HG03175 (cell line): Measurements from ENCODE around the gene ANKHD1.

ENCODE experiments used
- ATAC-seq: cut with Tn5 transposase; IDR thresholded peaks from one replicate; pipeline ENCODE4 v1.9.1; 2021; ENCODE audit warnings: mild to moderate bottlenecking, moderate library complexity; ENCODE audit not compliant: unreplicated experiment

Gene ANKHD1

GRCh38 chr5:140540227-140540626 is 138.6 kb downstream of the ANKHD1 start:
- no peak for ATAC-seq

GRCh38 chr5:140542972-140543371 is 141.3 kb downstream of the ANKHD1 start:
- ATAC-seq = no peak

- no peak for ATAC-seq
Observed at GRCh38 chr5:140544986-140545385, 143.4 kb downstream of the ANKHD1 start.

DNA sequence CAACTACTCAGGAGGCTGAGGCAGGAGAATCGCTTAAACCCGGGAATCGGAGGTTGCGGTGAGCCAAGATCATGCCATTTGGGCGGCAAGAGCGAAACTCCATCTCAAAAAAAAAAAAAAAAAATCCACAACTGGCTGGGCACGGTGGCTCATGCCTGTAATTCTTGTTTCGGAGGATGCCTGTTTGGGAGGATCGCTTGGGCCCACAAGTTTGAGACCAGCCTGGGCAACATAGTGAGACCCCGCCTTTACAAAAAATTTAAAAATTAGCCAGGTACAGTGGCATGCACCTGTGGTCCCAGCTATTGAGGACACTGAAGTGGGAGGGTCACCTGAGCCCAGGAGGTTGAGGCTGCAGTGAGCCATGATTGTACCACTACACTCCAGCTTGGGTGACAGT is 144.0 kb downstream of the ANKHD1 start:
- no peak for ATAC-seq

- peak; percentile 2 for ATAC-seq
Observed at GRCh38 chr5:140546851-140547507, 145.3 kb downstream of the ANKHD1 start.

GRCh38 chr5:140547508-140548299 is 146.1 kb downstream of the ANKHD1 start, which contains the start of gene EIF4EBP3:
TSS of gene EIF4EBP3 (plus strand) at chr5:140547662. CDS start at chr5:140547738, 76 bp downstream.
- ATAC-seq = peak; percentile 99

DNA sequence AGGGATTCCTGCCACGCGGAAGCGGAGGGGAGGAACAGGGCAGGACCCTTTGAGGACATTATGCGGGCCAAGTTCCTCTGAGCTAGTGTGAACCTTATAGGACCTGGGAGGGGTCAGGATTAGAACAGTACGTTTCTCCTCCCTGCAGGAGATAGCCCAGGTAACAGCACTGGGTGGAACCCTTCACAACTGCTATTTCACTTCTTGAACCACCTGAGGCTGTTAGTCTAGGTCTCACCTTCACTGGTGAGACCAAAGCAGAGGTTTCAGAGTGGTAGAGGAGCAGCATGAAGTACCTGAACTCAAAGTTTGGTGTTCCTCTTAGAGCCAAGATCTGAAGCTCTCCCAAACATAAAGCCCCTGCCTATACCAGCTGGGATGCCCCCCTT is 146.7 kb downstream of the ANKHD1 start:
- ATAC-seq = no peak

GRCh38 chr5:140548791-140549190 is 147.2 kb downstream of the ANKHD1 start:
- ATAC-seq = no peak

GRCh38 chr5:140549237-140550144 is 147.9 kb downstream of the ANKHD1 start:
- no peak for ATAC-seq

DNA sequence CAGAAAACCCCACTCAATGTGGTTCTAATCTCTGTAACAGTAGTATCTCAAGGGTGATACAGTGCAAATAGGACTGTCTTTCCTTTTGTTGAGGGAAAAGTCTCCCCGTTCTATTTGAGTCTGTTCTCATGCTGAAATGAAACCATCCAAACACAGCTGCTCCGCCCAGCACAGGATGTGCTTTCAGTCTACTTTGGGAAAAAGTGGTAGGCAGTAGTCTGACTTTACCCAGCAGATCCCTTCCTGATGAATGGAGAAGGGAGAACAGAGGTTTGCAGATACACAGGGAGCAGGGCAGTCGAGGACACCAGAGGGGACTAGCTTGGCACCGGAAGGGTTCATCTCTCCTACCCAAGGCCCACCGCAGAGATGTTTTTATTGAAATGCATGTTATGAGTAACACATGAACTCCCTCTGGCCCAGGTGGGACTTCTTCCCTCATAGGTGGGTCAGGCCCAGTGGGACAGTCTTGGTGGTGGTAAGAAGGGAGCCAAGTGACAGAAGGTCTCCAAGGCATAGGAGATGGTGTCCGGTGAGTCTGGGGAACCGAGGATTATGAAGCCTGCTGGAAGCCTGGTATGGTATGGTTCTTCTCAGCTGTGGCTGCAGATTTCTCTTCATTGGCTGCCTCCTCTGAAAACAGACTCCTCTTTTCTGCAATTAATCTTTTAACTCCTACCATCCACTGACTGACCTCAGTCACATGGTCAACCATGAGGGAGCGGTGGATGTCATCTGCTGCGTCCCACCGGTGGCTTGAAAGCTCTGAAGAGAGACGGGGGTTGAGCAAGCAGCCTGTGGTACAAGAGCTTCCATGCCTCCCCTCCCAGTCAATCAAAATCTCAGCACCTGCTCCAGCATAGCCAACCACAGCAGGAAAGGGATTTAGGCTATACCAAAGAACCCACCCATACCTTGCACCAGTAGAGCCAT is 148.8 kb downstream of the ANKHD1 start:
- ATAC-seq = no peak

DNA sequence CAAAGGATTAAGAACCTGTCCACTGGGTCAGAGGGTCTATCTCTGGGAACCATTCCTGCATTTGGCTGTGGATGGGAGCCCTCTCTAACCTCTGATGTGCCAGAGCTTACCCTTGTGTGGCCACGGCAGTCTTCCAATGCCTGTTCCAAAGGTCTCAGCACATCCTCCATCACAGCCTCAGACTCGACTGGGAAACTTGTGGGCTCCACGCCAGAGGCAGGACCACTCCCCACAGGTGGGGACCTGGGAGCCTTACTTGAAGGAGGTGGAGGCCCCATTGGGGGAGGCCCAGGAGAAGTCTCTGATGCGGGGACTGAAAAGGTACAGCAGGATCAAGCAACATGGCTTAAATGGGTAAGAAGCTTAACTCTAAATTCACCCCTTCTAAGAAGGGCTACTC is 150.2 kb downstream of the ANKHD1 start:
- no peak for ATAC-seq

GRCh38 chr5:140553657-140554056 is 152.0 kb downstream of the ANKHD1 start:
- no peak for ATAC-seq

DNA sequence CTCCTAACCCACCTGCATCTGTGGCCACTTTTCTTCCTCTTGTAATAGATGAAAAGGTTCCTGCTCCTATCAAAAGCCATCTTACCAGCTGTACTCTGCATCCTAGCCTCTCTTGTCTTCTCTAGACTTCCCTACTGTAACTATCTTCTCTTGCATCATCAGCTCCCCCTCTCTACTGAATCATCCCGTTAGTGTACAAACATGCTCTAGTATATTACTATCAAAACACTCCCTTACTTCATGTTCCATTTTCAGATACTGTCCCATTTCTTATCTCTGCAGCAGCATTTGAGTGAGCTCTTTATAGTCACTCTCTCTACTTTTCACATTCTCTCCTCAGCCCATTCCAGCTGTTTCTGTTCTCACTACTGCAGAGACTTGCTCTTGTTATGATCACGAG is 152.8 kb downstream of the ANKHD1 start:
- ATAC-seq = no peak

DNA sequence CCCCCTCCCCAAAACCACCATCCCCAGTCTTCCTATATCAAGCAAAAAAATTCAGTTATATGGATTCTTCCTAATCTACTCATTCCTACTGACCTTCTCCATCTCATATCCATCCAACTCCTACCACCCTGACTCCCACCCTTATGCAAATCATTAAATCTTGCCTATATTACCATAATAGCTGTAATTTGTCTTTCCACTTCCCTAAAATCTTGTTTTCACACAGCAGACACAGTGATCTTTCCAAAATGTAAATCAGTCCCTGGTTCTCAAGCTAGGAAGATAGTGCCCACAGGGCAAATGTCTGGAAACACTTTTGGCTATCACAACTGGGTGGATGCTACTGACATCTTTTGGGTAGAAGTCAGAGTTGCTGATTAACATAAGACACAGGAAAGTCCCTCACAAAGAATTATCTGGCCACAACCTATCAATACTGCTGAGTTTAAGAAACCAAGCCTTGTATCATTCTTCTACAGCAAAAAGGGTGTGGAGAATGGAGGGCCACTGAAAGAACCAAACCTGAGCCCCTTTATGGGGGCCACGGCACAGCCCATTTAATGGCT is 154.2 kb downstream of the ANKHD1 start:
- ATAC-seq = no peak

DNA sequence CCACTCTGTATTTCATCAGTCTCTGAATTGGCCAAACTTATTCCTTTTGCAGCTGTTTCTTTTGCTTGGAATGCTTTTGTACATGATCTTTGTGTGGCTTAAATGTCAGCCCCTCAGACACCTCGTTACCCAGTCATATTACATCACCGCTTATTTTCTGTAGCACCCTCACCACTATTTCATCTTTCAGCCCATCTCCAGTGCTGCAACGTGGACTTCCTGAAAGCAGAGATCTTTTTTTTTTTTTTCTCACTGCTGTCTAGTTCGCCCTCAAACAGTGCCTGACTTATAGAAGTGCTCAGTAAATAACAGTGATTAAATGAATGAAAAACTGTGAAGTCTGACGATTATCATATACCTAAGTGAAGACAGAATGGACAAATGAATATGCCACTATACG is 154.8 kb downstream of the ANKHD1 start:
- no peak for ATAC-seq

GRCh38 chr5:140557136-140557805 is 155.6 kb downstream of the ANKHD1 start, which contains the start of gene SRA1:
TSS of gene SRA1 (minus strand) at chr5:140557473. CDS start at chr5:140557452, 21 bp downstream.
- ATAC-seq = peak; percentile 98

DNA sequence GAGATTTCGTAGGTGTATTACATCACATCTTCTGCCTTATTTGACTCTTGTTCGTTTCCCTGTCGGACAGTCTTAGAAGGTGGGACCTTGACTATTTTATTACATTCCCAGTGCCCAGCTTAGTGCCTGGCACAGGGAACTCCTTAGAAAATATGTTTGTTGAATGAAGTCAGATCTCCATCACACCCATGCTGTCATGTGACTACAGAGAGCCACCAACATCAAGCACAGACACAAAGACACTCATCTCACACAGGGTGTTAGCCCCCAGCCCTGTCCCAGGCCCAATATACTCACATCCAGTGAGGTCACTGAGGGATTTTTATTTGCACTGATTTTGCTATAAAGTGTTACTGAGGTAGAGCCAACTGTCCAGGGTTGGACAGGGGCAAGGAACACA is 156.3 kb downstream of the ANKHD1 start:
- no peak for ATAC-seq

- no peak for ATAC-seq
Observed at GRCh38 chr5:140558542-140558941, 156.9 kb downstream of the ANKHD1 start.

DNA sequence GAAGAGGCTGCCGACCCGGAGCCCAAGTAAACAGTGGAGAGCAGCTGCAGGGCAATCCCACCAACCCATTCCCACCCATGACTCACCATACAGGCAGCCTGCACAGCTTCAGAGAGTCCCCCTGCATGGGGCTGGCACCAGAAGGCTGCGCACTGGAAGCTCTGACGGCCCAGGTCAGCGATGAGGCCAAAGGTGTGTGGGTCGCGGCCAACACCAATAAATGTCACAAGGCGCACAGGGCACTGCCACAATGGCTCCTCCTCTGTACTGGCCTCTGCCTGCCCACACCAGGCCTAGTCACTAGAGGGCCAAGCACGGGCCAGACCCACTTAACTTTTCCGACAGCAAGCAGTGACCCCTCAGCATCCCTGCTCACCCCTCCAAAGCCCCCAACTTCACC is 158.6 kb downstream of the ANKHD1 start:
- ATAC-seq = no peak
